IMR-90 (cell line): Measurements from ENCODE around the gene STXBP2. TPM values are rescaled to one million over a fixed set of nuclear protein-coding genes. Genes with fewer than 3 reads are reported as not detected.
A peak's percentile ranks its signal among the peaks of the same experiment; 100 is the strongest.

Experiments
- ATAC-seq: fragments of 200-7000 bp; cut with Tn5 transposase; 2 replicates; pipeline ENCODE4 v1.9.1; 2020; ENCODE audit warnings: low read depth, mild to moderate bottlenecking, moderate library complexity
- Bru-seq: library from RNA; stranded (reverse); fragments of 400-500 nt; gene quantifications from one replicate; lab custom pipeline; 2021; lab: Mats Ljungman, UMichigan
- BruChase-seq, 2 experiments: library from RNA; stranded (reverse); fragments of 400-500 nt; gene quantifications; one replicate each; lab custom pipeline; 2021; lab: Mats Ljungman, UMichigan
- BruUV-seq: library from RNA; stranded (reverse); fragments of 400-500 nt; replicated peaks from 2 replicates; lab custom pipeline; 2021; lab: Mats Ljungman, UMichigan
- CTCF ChIA-PET: fragments of 300-600 bp; formaldehyde crosslinking; extraction: SDS; loops from one replicate; lab custom pipeline; 2021; ENCODE audit warnings: antibody characterized with exemption; lab: Yijun Ruan, JAX
- POLR2A ChIA-PET: fragments of 300-600 bp; sonication (Branson Sonifier 250); formaldehyde crosslinking; loops from one replicate; lab custom pipeline; 2022; ENCODE audit warnings: antibody characterized with exemption; ENCODE audit not compliant: unreplicated experiment; lab: Charles Lee
- DNase-seq: peaks from one replicate; pipeline ENCODE4 v3.0.0; 2013
- H2AFZ ChIP-seq: replicated peaks from 2 replicates; pipeline ENCODE3; 2013; ENCODE audit warnings: low read length, mild to moderate bottlenecking; ENCODE audit not compliant: poor library complexity
- H2AK5ac ChIP-seq: 2 replicates; pipeline ENCODE4 v1.6.1; 2013; ENCODE audit warnings: low read depth, low read length, inconsistent platforms
- H2AK9ac ChIP-seq: replicated peaks from 2 replicates; pipeline ENCODE3; 2013; ENCODE audit warnings: mild to moderate bottlenecking, low read depth, low read length, moderate library complexity; ENCODE audit not compliant: poor library complexity
- H2BK120ac ChIP-seq: 2 replicates; pipeline ENCODE4 v1.6.1; 2013; ENCODE audit warnings: low read depth, low read length, inconsistent platforms
- H2BK15ac ChIP-seq: 3 replicates; pipeline ENCODE4 v1.6.1; 2013; ENCODE audit warnings: low read depth, low read length, inconsistent platforms
- H2BK20ac ChIP-seq: 2 replicates; pipeline ENCODE4 v1.6.1; 2013; ENCODE audit warnings: low read depth, mild to moderate bottlenecking, inconsistent platforms, low read length, moderate library complexity
- H2BK5ac ChIP-seq: 2 replicates; pipeline ENCODE4 v1.6.1; 2013; ENCODE audit warnings: mild to moderate bottlenecking, low read depth, low read length, inconsistent platforms; ENCODE audit not compliant: poor library complexity, severe bottlenecking
- H3K14ac ChIP-seq: replicated peaks from 2 replicates; pipeline ENCODE4 v1.6.1; 2013; ENCODE audit warnings: low read depth, low read length, inconsistent platforms
- H3K18ac ChIP-seq: 2 replicates; pipeline ENCODE4 v1.6.1; 2013; ENCODE audit warnings: low read depth, low read length, control low read depth
- H3K23ac ChIP-seq: 2 replicates; pipeline ENCODE4 v1.6.1; 2013; ENCODE audit warnings: low read depth, low read length, inconsistent platforms
- H3K27ac ChIP-seq: 2 replicates; pipeline ENCODE4 v1.5.1; 2013; ENCODE audit warnings: mild to moderate bottlenecking, control low read depth, low read length; ENCODE audit not compliant: insufficient read depth
- H3K27me3 ChIP-seq: 2 replicates; pipeline ENCODE4 v1.6.1; 2013; ENCODE audit warnings: low read length; ENCODE audit not compliant: control insufficient read depth, insufficient read depth
- H3K36me3 ChIP-seq: 2 replicates; pipeline ENCODE4 v1.6.1; 2013; ENCODE audit warnings: low read length, mixed read lengths; ENCODE audit not compliant: control insufficient read depth, insufficient read depth
- H3K4ac ChIP-seq: 2 replicates; pipeline ENCODE4 v1.6.1; 2013; ENCODE audit warnings: low read depth, low read length, inconsistent platforms
- H3K4me1 ChIP-seq: 2 replicates; pipeline ENCODE4 v1.6.1; 2013; ENCODE audit warnings: low read length, mixed read lengths; ENCODE audit not compliant: control insufficient read depth, insufficient read depth
- H3K4me2 ChIP-seq: 2 replicates; pipeline ENCODE4 v1.6.1; 2013; ENCODE audit warnings: low read depth, mild to moderate bottlenecking, control low read depth, low read length, moderate library complexity
- H3K4me3 ChIP-seq: 2 replicates; pipeline ENCODE4 v1.5.1; 2013; ENCODE audit warnings: low read depth, mild to moderate bottlenecking, control low read depth, low read length, moderate library complexity; ENCODE audit not compliant: insufficient read depth
- H3K56ac ChIP-seq: 2 replicates; pipeline ENCODE4 v1.6.1; 2013; ENCODE audit warnings: low read length, inconsistent platforms; ENCODE audit not compliant: insufficient read depth; ENCODE audit errors: extremely low read depth
- H3K79me1 ChIP-seq, 2 experiments: 2 replicates each; pipeline ENCODE4 v1.6.1; 2013; ENCODE audit warnings: low read length in 2 of 2, inconsistent platforms in 1 of 2, low read depth in 1 of 2
- H3K9ac ChIP-seq: 2 replicates; pipeline ENCODE4 v1.6.1; 2013; ENCODE audit warnings: low read depth, low read length, control low read depth
- H3K9me1 ChIP-seq: 2 replicates; pipeline ENCODE4 v1.6.1; 2013; ENCODE audit warnings: low read length, inconsistent platforms; ENCODE audit not compliant: insufficient read depth
- H3K9me3 ChIP-seq: 2 replicates; pipeline ENCODE4 v1.6.1; 2013; ENCODE audit warnings: low read length; ENCODE audit not compliant: control insufficient read depth, insufficient read depth
- H4K20me1 ChIP-seq: 2 replicates; pipeline ENCODE4 v1.6.1; 2013; ENCODE audit warnings: low read length, inconsistent platforms; ENCODE audit not compliant: insufficient read depth
- H4K5ac ChIP-seq: 2 replicates; pipeline ENCODE4 v1.6.1; 2013; ENCODE audit warnings: mild to moderate bottlenecking, low read depth, low read length, control low read depth
- H4K8ac ChIP-seq, 2 experiments: 2 replicates each; pipeline ENCODE4 v1.6.1; 2013; ENCODE audit warnings: low read depth in 2 of 2, low read length in 2 of 2, control low read depth in 1 of 2, inconsistent platforms in 1 of 2
- H4K91ac ChIP-seq: 2 replicates; pipeline ENCODE4 v1.6.1; 2013; ENCODE audit warnings: low read depth, low read length, inconsistent platforms; ENCODE audit not compliant: insufficient read depth
- BHLHE40 ChIP-seq: fragments of 150-350 bp; IDR thresholded peaks from 2 replicates; pipeline ENCODE4 v1.6.1; 2016; ENCODE audit warnings: mild to moderate bottlenecking, low read depth, low read length
- CEBPB ChIP-seq: IDR thresholded peaks from 2 replicates; pipeline ENCODE4 v1.6.1; 2012; ENCODE audit warnings: low read depth, low read length, improper control_type of control experiment
- CHD1 ChIP-seq: IDR thresholded peaks from 2 replicates; pipeline ENCODE4 v1.6.1; 2012; ENCODE audit warnings: low read depth, low read length, improper control_type of control experiment
- CTCF ChIP-seq: conservative IDR thresholded peaks from 2 replicates; pipeline ENCODE4 v1.5.1; 2012; ENCODE audit warnings: mild to moderate bottlenecking, low read depth, low read length, improper control_type of control experiment
- ELK1 ChIP-seq: fragments of 150-350 bp; IDR thresholded peaks from 2 replicates; pipeline ENCODE4 v1.6.1; 2016; ENCODE audit warnings: low read depth, mild to moderate bottlenecking, low read length, moderate library complexity, borderline replicate concordance
- FOS ChIP-seq: fragments of 150-350 bp; IDR thresholded peaks from 2 replicates; pipeline ENCODE4 v1.6.1; 2016; ENCODE audit warnings: low read depth, low read length
- MAFK ChIP-seq: IDR thresholded peaks from 2 replicates; pipeline ENCODE4 v1.6.1; 2012; ENCODE audit warnings: low read depth, low read length, improper control_type of control experiment
- RAD21 ChIP-seq: IDR thresholded peaks from 2 replicates; pipeline ENCODE4 v1.6.1; 2012; ENCODE audit warnings: low read length, improper control_type of control experiment
- RCOR1 ChIP-seq: IDR thresholded peaks from 2 replicates; pipeline ENCODE4 v1.6.1; 2012; ENCODE audit warnings: mild to moderate bottlenecking, low read length, improper control_type of control experiment; ENCODE audit not compliant: insufficient replicate concordance
- RFX5 ChIP-seq: IDR thresholded peaks from 2 replicates; pipeline ENCODE4 v1.8.0; 2012; ENCODE audit warnings: low read depth, mild to moderate bottlenecking, low read length, moderate library complexity
- SMC3 ChIP-seq: fragments of 150-350 bp; IDR thresholded peaks from 2 replicates; pipeline ENCODE4 v1.6.1; 2016; ENCODE audit warnings: low read depth, mild to moderate bottlenecking, antibody characterized with exemption, low read length, moderate library complexity
- USF2 ChIP-seq: fragments of 150-350 bp; IDR thresholded peaks from 2 replicates; pipeline ENCODE4 v1.6.1; 2017; ENCODE audit warnings: mild to moderate bottlenecking, antibody characterized with exemption, low read length, low read depth
- WGBS, 2 experiments: methylation state at CpG; one replicate each; pipeline versions ENCODE4 v1.1.5 to v1.1.7; 2013; ENCODE audit warnings: missing lambda C conversion rate in 2 of 2; ENCODE audit not compliant: insufficient read length in 1 of 2; ENCODE audit errors: extremely low coverage in 2 of 2; 5-methylcytosine and 5-hydroxymethylcytosine counted together
- dilution Hi-C: fragments of 300-500 bp; cut with HindIII; formaldehyde crosslinking; loops from one replicate; pipeline ENCODE4 v1.14.3; 2018; ENCODE audit warnings: low sequenced_read_pairs; ENCODE audit not compliant: unreplicated experiment
- in situ Hi-C: fragments of 300-500 bp; cut with MboI; formaldehyde crosslinking; loops from 3 replicates; pipeline ENCODE4 v1.14.3; 2019; ENCODE audit warnings: low sequenced_read_pairs, inconsistent platforms, mixed read lengths
- intact Hi-C: fragments of 100-400 bp; cut with micrococcal nuclease; formaldehyde crosslinking; loops from 2 replicates; pipeline ENCODE4 v1.10.0; 2022
- long read RNA-seq: library from polyadenylated mRNA; unstranded; transcript quantifications from one replicate; pipeline ENCODE4 v2.0.0, GENCODE V29; 2021; ENCODE audit not compliant: unreplicated experiment
- polyA plus RNA-seq, 3 experiments: library from polyadenylated mRNA; depleted of rRNA; stranded (reverse); fragments of >200 nt; gene quantifications; 2 replicates each; pipeline ENCODE4 v1.2.3, GENCODE V29; 2012; ENCODE audit warnings: low replicate concordance in 1 of 3
- total RNA-seq: library from RNA; depleted of rRNA; stranded (reverse); fragments of >200 nt; gene quantifications from 2 replicates; pipeline ENCODE4 v1.2.3, GENCODE V29; 2012; rRNA removed

STXBP2 gene
- total RNA-seq: 3.9 and 8.6 TPM in 2 replicates
- polyA plus RNA-seq (2012; rRNA removed): 12.5 and 12.6 TPM in 2 replicates
- polyA plus RNA-seq (2012; cell fraction: cytosol; rRNA removed): 13.3 TPM in 2 replicates
- polyA plus RNA-seq (2012; cell fraction: nucleus; rRNA removed; ENCODE audit: low replicate concordance): 63.8 and 80.0 TPM in 2 replicates
- percentile 28 among the genes with signal in this experiment for Bru-seq, nascent RNA
- BruChase-seq, experiment 1, labeled RNA remaining after a 6-hour chase: percentile 33 among the genes with signal in this experiment
- percentile 32 among the genes with signal in this experiment for BruChase-seq, experiment 2, labeled RNA remaining after a 2-hour chase
- long read RNA-seq, partial matches to known transcripts: 2 of 7 reads
- long read RNA-seq, other reads (novel, unspliced or antisense): 4 of 7 reads

GRCh38 chr19:7636691-7637373 lies at the start of gene STXBP2:
STXBP2 (plus strand) TSS chr19:7637110; CDS start chr19:7637150, 40 bp downstream.
- Histone ChIP-seq H3K18ac (no peak within 1 kb of the TSS), H4K5ac (peak within 1 kb of the TSS; percentile 68), H2BK5ac (no peak within 1 kb of the TSS), H3K14ac (no peak within 1 kb of the TSS), H3K4ac (no peak within 1 kb of the TSS), H3K56ac (no peak within 1 kb of the TSS), H4K20me1 (peaks cover 5% of the 10 kb centered on the region; the same call in 1 of the 2 replicates), H2AFZ (peak within 1 kb of the TSS; percentile 82), H3K79me1 (no peaks in the 10 kb centered on the region), H2AK9ac (peak within 1 kb of the TSS; percentile 81), H3K9me1 (peaks cover 12% of the 10 kb centered on the region), H2AK5ac (no peak within 1 kb of the TSS), H3K9me3 (no peaks in the 10 kb centered on the region), H3K4me1 (no peaks in the 10 kb centered on the region), H3K23ac (no peak within 1 kb of the TSS), H4K8ac (peak within 1 kb of the TSS; percentile 50 to 62; a peak in 3 of 4 replicates), H3K4me2 (peak within 1 kb of the TSS; percentile 53; the same call in 1 of the 2 replicates), H3K9ac (no peak within 1 kb of the TSS), H2BK20ac (no peak within 1 kb of the TSS), H4K91ac (no peak within 1 kb of the TSS), H3K4me3 (peak within 1 kb of the TSS; percentile 46), H2BK15ac (no peak within 1 kb of the TSS), H2BK120ac (no peak within 1 kb of the TSS), H3K36me3 (peaks cover 4% of the 10 kb centered on the region; the same call in 1 of the 2 replicates), H3K27ac (no peak within 1 kb of the TSS; the same call in 1 of the 2 replicates), H3K27me3 (peaks cover 14% of the 10 kb centered on the region; the same call in 1 of the 2 replicates)
- BruUV-seq: no TSS peak
- POLR2A ChIA-PET: no interaction called here
- 25% methylated on average over 20 of the region's 61 CpGs; no CpG with 5 or more reads in 1 of the 2 experiments for WGBS, 2 experiments
- DNase-seq (no peak), ATAC-seq (peak; percentile 25; the same call in 1 of the 2 replicates)
- CTCF ChIA-PET: interaction anchor here (1.1 to 1.2 kb wide), 2 partner anchors 68 to 163 kb away, joined by 3 to 4 read pairs; no protein-coding TSS in a partner anchor
- dilution Hi-C loops: no loop called here
- in situ Hi-C loops: no loop called here
- intact Hi-C loops: no loop called here
- TF ChIP-seq CEBPB (no peak), CHD1 (no peak), MAFK (no peak), RFX5 (no peak), RCOR1 (no peak), RAD21 (no peak), ELK1 (no peak), SMC3 (no peak), FOS (no peak), BHLHE40 (no peak), USF2 (no peak), CTCF (no peak)
